Esophagus muscularis mucosa (tissue), 4 donors: ENCODE results near the gene HTR3D. TPM values are rescaled to one million over a fixed set of nuclear protein-coding genes. Genes with fewer than 3 reads are reported as not detected.
"Not testable (repeated sequence)": the region's sequence is repeated elsewhere in the genome, so short reads cannot be mapped to it uniquely, and the experiment has no call there.

ENCODE experiments used
- DNase-seq: peaks from one replicate; pipeline ENCODE4 v3.0.0-alpha.2; 2017; ENCODE audit errors: extremely low spot score
- H3K27ac ChIP-seq, 4 donors: fragments of 200-600 bp; sonication (generic); replicated peaks in 1 of 4; 1 replicate in 3 of 4; 2 replicates in 1 of 4; pipeline ENCODE4 v1.5.1; 2016 to 2019; ENCODE audit warnings: mild to moderate bottlenecking in 1 of 4
- H3K27me3 ChIP-seq, 4 donors: fragments of 200-600 bp; sonication (generic); one replicate each; pipeline versions ENCODE4 v1.5.1 to v1.6.0; 2016 to 2019
- H3K36me3 ChIP-seq, 4 donors: fragments of 200-600 bp; sonication (generic); one replicate each; pipeline ENCODE4 v1.5.1; 2016 to 2019
- H3K4me1 ChIP-seq, 4 donors: fragments of 200-600 bp; sonication (generic); one replicate each; pipeline ENCODE4 v1.5.1; 2016 to 2019
- H3K4me3 ChIP-seq, 4 donors: fragments of 200-600 bp; sonication (generic); 1 replicate in 2 of 4; 2 replicates in 2 of 4; pipeline ENCODE4 v1.5.1; 2016 to 2019; ENCODE audit warnings: mild to moderate bottlenecking in 4 of 4, moderate library complexity in 1 of 4
- H3K9me3 ChIP-seq, 4 donors: fragments of 200-600 bp; sonication (generic); 1 replicate in 3 of 4; 2 replicates in 1 of 4; pipeline ENCODE4 v1.5.1; 2016 to 2019
- EP300 ChIP-seq: sonication (generic); formaldehyde crosslinking; IDR thresholded peaks from one replicate; pipeline ENCODE4 v1.6.1; 2017; ENCODE audit warnings: antibody characterized with exemption
- POLR2A ChIP-seq: fragments of 450-650 bp; IDR thresholded peaks from one replicate; pipeline ENCODE4 v1.6.1; 2017; ENCODE audit warnings: antibody characterized with exemption, moderate library complexity, mild to moderate bottlenecking, low read depth
- POLR2AphosphoS5 ChIP-seq, 2 donors: sonication (generic); formaldehyde crosslinking; IDR thresholded peaks; one replicate each; pipeline ENCODE4 v1.6.1; 2017; ENCODE audit warnings: antibody characterized with exemption in 2 of 2
- WGBS: methylation state at CpG from one replicate; pipeline ENCODE4 v1.1.5; 2018; 5-methylcytosine and 5-hydroxymethylcytosine counted together
- intact Hi-C: fragments of 100-400 bp; cut with DNase I; formaldehyde crosslinking; loops from one replicate; pipeline ENCODE4 v1.15.1; 2023
- total RNA-seq, 4 donors: library from RNA; depleted of rRNA; stranded (reverse); fragments of >200 nt; gene quantifications; one replicate each; pipeline versions ENCODE4 v1.1.0 to v1.2.1, GENCODE V29; 2016
- TF ChIP-seq, protein P1 (sequence below), 3 experiments: fragments of 200-600 bp in 2 of 3; fragments of 450-650 bp in 1 of 3; sonication (generic) in 2 of 3; IDR thresholded peaks; one replicate each; pipeline ENCODE4 v1.5.1; 2017 to 2019; ENCODE audit warnings: antibody characterized with exemption in 3 of 3, mild to moderate bottlenecking in 2 of 3, moderate library complexity in 1 of 3

HTR3D gene
- total RNA-seq, 4 donors from 2014 or later = not detected

DNA sequence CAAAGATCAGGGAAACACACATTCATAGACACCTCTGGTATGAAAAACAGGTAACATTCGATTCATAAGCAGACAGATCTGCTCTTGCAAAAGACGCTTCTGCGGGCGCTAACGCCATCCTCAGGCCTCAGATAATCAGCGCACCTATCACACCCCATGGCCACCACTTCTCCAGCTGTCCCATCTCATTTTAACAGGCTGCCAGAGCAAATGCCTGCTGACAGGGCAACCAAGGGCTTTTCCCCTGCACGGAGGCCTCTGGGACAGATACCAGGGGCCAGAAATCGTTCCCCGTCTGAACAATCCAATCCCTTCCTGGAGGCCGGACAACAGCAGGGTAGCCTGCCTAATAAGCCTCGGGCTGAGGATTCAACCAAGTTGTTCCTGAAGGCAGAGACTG lies 29.1 kb upstream of the HTR3D start:
- TF ChIP-seq POLR2A (no peak), EP300 (no peak), POLR2AphosphoS5 (IDR thresholded peaks at IDR 0.05) (no peak)
- TF ChIP-seq, protein P1, sequence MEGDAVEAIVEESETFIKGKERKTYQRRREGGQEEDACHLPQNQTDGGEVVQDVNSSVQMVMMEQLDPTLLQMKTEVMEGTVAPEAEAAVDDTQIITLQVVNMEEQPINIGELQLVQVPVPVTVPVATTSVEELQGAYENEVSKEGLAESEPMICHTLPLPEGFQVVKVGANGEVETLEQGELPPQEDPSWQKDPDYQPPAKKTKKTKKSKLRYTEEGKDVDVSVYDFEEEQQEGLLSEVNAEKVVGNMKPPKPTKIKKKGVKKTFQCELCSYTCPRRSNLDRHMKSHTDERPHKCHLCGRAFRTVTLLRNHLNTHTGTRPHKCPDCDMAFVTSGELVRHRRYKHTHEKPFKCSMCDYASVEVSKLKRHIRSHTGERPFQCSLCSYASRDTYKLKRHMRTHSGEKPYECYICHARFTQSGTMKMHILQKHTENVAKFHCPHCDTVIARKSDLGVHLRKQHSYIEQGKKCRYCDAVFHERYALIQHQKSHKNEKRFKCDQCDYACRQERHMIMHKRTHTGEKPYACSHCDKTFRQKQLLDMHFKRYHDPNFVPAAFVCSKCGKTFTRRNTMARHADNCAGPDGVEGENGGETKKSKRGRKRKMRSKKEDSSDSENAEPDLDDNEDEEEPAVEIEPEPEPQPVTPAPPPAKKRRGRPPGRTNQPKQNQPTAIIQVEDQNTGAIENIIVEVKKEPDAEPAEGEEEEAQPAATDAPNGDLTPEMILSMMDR (IDR thresholded peaks at IDR 0.05) = no peak
- Histone ChIP-seq H3K9me3 (no peaks in the 10 kb centered on the region), H3K4me3 (no peak overlapping the region), H3K27me3 (no peaks in the 10 kb centered on the region), H3K27ac (no peak overlapping the region), H3K36me3 (peaks cover 0 to 18% (median 1%) of the 10 kb centered on the region in 4 donors), H3K4me1 (peaks cover 14 to 37% (median 19%) of the 10 kb centered on the region in 4 donors)
- 94% methylated on average over 11 of the region's 11 CpGs for WGBS
- intact Hi-C loops = no loop called here
- no peak for DNase-seq

DNA sequence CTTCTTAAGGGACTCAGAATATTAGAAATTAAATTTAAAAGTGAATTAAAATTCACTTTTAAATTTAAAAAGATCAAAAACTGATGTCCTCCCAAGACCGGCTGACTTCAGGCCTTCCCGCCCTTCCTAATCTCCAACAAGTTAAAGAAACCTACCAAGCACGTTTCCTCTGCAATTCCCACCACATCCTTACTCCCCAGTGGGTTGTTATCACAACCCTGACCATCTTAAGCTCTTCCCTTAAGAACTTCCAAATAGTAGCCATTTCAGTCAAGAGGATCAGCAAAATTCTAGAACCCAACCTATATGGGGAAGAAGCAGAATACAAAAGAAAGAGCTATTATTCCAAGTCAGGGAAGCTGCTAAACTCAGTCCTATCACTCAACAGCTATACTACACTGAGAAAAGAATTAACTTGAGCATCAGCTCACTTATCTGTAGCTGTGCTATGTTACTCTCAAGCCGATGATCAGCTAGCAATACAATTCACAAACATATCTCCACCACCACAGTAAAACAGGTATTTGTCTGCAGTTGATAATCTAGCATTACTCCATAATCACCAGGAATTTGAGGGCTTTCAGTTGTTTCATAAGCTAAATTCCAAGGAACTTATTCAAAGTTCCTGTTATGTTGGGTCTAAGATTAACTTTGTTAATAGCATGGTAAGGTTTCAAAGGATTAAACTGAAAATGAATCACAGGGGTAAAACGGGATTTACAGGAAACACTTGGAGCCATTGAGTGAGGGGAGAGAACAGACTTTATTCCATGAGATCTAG lies 28.2 kb upstream of the HTR3D start:
- no peaks in the 10 kb centered on the region for H3K9me3 ChIP-seq
- no peaks in the 10 kb centered on the region for H3K27me3 ChIP-seq
- DNase-seq = no peak
- intact Hi-C loops = no loop called here
- TF ChIP-seq, protein P1 (IDR thresholded peaks at IDR 0.05) = no peak
- TF ChIP-seq POLR2AphosphoS5 (IDR thresholded peaks at IDR 0.05) = no peak
- no peak for TF ChIP-seq POLR2A
- TF ChIP-seq EP300 = no peak
- 92% methylated on average over 5 of the region's 5 CpGs for WGBS
- peaks cover 14 to 37% (median 18%) of the 10 kb centered on the region in 4 donors for H3K4me1 ChIP-seq
- peaks cover 0 to 18% (median 2%) of the 10 kb centered on the region in 4 donors for H3K36me3 ChIP-seq
- no peak overlapping the region for H3K4me3 ChIP-seq
- no peak overlapping the region for H3K27ac ChIP-seq

DNA sequence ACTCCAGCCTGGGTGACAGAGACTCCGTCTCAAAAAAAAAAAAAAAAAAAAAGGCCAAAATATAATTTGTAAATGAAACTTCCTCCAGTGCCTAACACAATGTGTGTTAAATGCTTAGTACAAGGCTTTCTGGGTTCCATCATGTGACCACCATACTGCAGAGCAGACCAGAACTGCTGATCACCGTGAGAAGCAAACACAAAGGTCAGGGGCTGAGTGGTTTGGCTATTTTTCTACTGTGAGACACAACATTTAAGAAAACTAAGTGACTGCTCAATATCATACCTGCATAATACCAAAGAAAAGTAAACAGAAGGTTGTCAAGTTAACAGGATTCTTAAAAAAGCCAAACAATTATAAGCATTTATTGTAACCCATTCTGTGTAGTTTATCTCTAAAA lies 27.1 kb upstream of the HTR3D start:
- no peak for DNase-seq

DNA sequence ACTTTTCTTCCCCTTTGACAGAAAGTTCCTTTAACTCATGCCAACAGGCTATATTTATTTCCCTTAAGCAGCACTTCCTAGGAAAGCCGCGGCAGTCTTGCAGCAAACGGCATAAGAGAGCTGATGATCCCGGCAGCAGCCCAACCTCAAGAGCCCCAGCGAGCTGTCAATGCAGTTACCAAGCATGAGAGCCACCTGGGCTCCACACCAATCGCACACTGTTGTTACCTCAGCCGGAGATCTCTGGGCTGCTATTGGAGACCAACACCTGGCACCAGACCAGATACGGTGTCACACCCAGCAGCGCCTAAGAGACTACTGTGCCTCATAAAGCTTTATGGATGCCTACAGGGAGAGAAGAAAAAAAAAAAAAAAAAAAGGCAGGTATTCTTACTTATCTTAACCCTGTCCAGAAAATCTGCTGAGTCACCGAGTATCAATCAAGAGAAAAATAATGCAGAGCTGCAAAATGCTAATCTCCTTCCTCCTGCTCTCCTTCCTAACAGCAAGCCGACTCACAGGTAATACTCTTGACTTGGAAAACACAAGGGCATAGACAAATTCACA lies 25.5 kb upstream of the HTR3D start:
- 50% methylated on average over 11 of the region's 11 CpGs for WGBS
- H3K27me3 ChIP-seq = no peaks in the 10 kb centered on the region
- peak overlapping the region in 1 of 4 donors; percentile 1 for H3K27ac ChIP-seq
- H3K9me3 ChIP-seq = no peaks in the 10 kb centered on the region
- peaks cover 0 to 25% (median 22%) of the 10 kb centered on the region in 4 donors for H3K36me3 ChIP-seq
- peak overlapping the region; percentile 17 to 40 (median 24) for H3K4me3 ChIP-seq
- intact Hi-C loops = no loop called here
- no peak for DNase-seq
- TF ChIP-seq POLR2A = no peak
- H3K4me1 ChIP-seq = peaks cover 11 to 37% (median 18%) of the 10 kb centered on the region in 4 donors

More for the DNA sequence above, 27.1 kb upstream of the HTR3D start:
- Histone ChIP-seq H3K4me1 (peaks cover 11 to 37% (median 18%) of the 10 kb centered on the region in 4 donors), H3K27me3 (no peaks in the 10 kb centered on the region), H3K4me3 (no peak overlapping the region), H3K9me3 (no peaks in the 10 kb centered on the region), H3K36me3 (peaks cover 0 to 21% (median 11%) of the 10 kb centered on the region in 4 donors), H3K27ac (no peak overlapping the region)
- no peak for TF ChIP-seq EP300
- no peak for TF ChIP-seq POLR2A
- TF ChIP-seq, protein P1 (IDR thresholded peaks at IDR 0.05) = no peak
- no peak for TF ChIP-seq POLR2AphosphoS5 (IDR thresholded peaks at IDR 0.05)
- WGBS = 79% methylated on average over 2 of the region's 2 CpGs
- intact Hi-C loops = no loop called here

DNA sequence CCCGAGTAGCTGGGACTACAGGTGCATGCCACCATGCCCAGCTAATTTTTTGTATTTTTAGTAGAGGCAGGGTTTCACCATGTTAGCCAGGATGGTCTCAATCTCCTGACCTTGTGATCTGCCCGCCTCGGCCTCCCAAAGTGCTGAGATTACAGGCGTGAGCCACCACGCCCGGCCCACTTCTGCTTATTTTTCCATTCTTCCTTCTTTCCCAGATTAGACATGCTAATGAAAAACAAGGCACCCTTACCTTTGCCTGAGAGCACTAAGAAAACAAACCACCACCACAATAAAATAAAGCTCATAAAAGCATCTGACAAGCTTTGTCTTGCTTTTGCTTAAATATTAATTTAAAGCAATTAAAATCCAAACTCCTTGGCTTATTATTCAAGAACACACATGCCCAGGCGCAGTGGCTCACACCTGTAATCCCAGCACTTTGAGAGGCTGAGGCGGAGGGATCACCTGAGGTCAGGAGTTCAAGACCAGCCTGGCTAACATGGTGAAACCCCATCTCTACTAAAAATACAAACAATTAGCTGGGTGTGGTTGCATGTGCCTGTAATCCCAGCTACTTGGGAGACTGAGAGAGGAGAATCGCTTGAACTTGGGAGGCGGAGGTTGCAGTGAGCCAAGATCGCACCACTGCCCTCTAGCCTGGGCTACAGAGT lies 24.3 kb upstream of the HTR3D start:
- H3K27ac ChIP-seq, H3K27me3 ChIP-seq, H3K4me3 ChIP-seq, DNase-seq, intact Hi-C loops, H3K9me3 ChIP-seq: not testable (repeated sequence)
- 93% methylated on average over 11 of the region's 11 CpGs for WGBS
- peaks cover 0 to 37% (median 30%) of the 10 kb centered on the region in 4 donors for H3K36me3 ChIP-seq
- H3K4me1 ChIP-seq = peaks cover 11 to 37% (median 18%) of the 10 kb centered on the region in 4 donors
